HepG2 (cell line): ENCODE measurements around the gene MEAF6. TPM values are rescaled to one million over a fixed set of nuclear protein-coding genes. Genes with fewer than 3 reads are reported as not detected.
A peak's percentile ranks its signal among the peaks of the same experiment; 100 is the strongest.

Source experiments
- ADNP ChIP-seq: sonication (generic); formaldehyde crosslinking; IDR thresholded peaks from 2 replicates; pipeline ENCODE4 v1.4.0; 2020; ENCODE audit warnings: missing genetic modification reagents
- CHD4 ChIP-seq: fragments of 200-600 bp; sonication (generic); IDR thresholded peaks from 2 replicates; pipeline ENCODE4 v1.7.0; 2017; ENCODE audit warnings: mild to moderate bottlenecking, low read length, borderline replicate concordance
- CTCF ChIP-seq: sonication (generic); formaldehyde crosslinking; IDR thresholded peaks from 2 replicates; pipeline ENCODE4 v1.5.0; 2020; ENCODE audit warnings: mild to moderate bottlenecking, missing genetic modification reagents, moderate library complexity
- HMGXB3 ChIP-seq: sonication (generic); formaldehyde crosslinking; IDR thresholded peaks from 2 replicates; pipeline ENCODE4 v1.4.0; 2020; ENCODE audit warnings: missing genetic modification reagents, borderline replicate concordance
- PCBP1 ChIP-seq: fragments of 200-400 bp; formaldehyde crosslinking; IDR thresholded peaks from 2 replicates; pipeline ENCODE4 v1.6.1; 2017; ENCODE audit warnings: mild to moderate bottlenecking, low read depth, low read length, borderline replicate concordance
- PHF8 ChIP-seq: sonication (generic); formaldehyde crosslinking; IDR thresholded peaks from 2 replicates; pipeline ENCODE4 v1.5.0; 2020; ENCODE audit warnings: missing genetic modification reagents
- SALL2 ChIP-seq: sonication (generic); formaldehyde crosslinking; IDR thresholded peaks from 2 replicates; pipeline ENCODE4 v1.8.1; 2023; ENCODE audit warnings: mild to moderate bottlenecking, missing genetic modification reagents, inconsistent platforms
- SMC3 ChIP-seq: IDR thresholded peaks from 2 replicates; pipeline ENCODE4 v1.6.1; 2011; ENCODE audit warnings: low read length, improper control_type of control experiment
- SPEN ChIP-seq: sonication (generic); formaldehyde crosslinking; IDR thresholded peaks from 2 replicates; pipeline ENCODE4 v1.5.1; 2020; ENCODE audit warnings: low read depth, mild to moderate bottlenecking, missing genetic modification reagents
- TOPORS ChIP-seq: sonication (generic); formaldehyde crosslinking; IDR thresholded peaks from 2 replicates; pipeline ENCODE4 v1.8.0; 2023; ENCODE audit warnings: mild to moderate bottlenecking, missing genetic modification reagents
- ZFX ChIP-seq: sonication (generic); formaldehyde crosslinking; IDR thresholded peaks from 2 replicates; pipeline ENCODE4 v1.4.0; 2020; ENCODE audit warnings: mild to moderate bottlenecking, low read depth, missing genetic modification reagents, moderate library complexity
- ZNF670 ChIP-seq: sonication (generic); formaldehyde crosslinking; IDR thresholded peaks from 2 replicates; pipeline ENCODE4 v1.8.0; 2022; ENCODE audit warnings: mild to moderate bottlenecking, missing genetic modification reagents, borderline replicate concordance
- ZNF761 ChIP-seq: sonication (generic); formaldehyde crosslinking; conservative IDR thresholded peaks from 2 replicates; pipeline ENCODE4 v1.4.0; 2020; ENCODE audit warnings: mild to moderate bottlenecking, missing genetic modification reagents
- ZNF770 ChIP-seq: sonication (generic); formaldehyde crosslinking; IDR thresholded peaks from 2 replicates; pipeline ENCODE4 v1.5.0; 2020; ENCODE audit warnings: mild to moderate bottlenecking, missing genetic modification reagents
- polyA plus RNA-seq, 8 experiments: library from polyadenylated mRNA; depleted of rRNA in 3 of 8; stranded (reverse) in 7 of 8; unstranded in 1 of 8; fragments of >200 nt; fragmentation: Illumina TruSeq in 4 of 8; extraction: Trizol in 4 of 8; gene quantifications; 2 replicates each; pipeline versions ENCODE4 v1.2.1 to v1.2.3, GENCODE V29; 2011 to 2016; ENCODE audit warnings: low read depth in 4 of 8, missing spikeins in 1 of 8, mixed read lengths in 1 of 8; ENCODE audit not compliant: insufficient read depth in 1 of 8
- total RNA-seq, 5 experiments: library from RNA; depleted of rRNA; stranded (reverse); fragments of >200 nt; fragmentation: Illumina TruSeq; extraction: Trizol; gene quantifications; 2 replicates each; pipeline ENCODE4 v1.2.3, GENCODE V29; 2016; ENCODE audit warnings: low read depth in 1 of 5

The MEAF6 gene
- total and polyA plus RNA-seq, 2 of the 13 experiments (the other 11 are each of a cell fraction or from before 2014, with no cell fraction given) = 29.5 to 45.6 TPM

- no peak for TF ChIP-seq HMGXB3 (CRISPR knock-in tag)
- no peak for TF ChIP-seq CTCF (CRISPR knock-in tag)
- TF ChIP-seq ADNP (CRISPR knock-in tag) = no peak; the same call in 1 of the 2 replicates
- TF ChIP-seq TOPORS (CRISPR knock-in tag) = no peak
- 0 out of 2 replicates have a peak, but pooled peaks have one; percentile 31 for TF ChIP-seq SALL2 (CRISPR knock-in tag)
- TF ChIP-seq ZNF770 (CRISPR knock-in tag) = no peak
- no peak for TF ChIP-seq ZNF761 (CRISPR knock-in tag)
- no peak for TF ChIP-seq SMC3
- no peak for TF ChIP-seq SPEN (CRISPR knock-in tag)
- no peak for TF ChIP-seq PCBP1
- TF ChIP-seq ZFX (CRISPR knock-in tag) = peak; percentile 84
- no peak for TF ChIP-seq CHD4
- TF ChIP-seq PHF8 (CRISPR knock-in tag) = peak; percentile 64
- TF ChIP-seq ZNF670 (CRISPR knock-in tag) = no peak
Measured at GRCh38 chr1:37474046-37474696, 40.4 kb downstream of the MEAF6 start, which contains the start of gene ZC3H12A (continued).
